ENCODE measurements around the gene TLR8.

DNA sequence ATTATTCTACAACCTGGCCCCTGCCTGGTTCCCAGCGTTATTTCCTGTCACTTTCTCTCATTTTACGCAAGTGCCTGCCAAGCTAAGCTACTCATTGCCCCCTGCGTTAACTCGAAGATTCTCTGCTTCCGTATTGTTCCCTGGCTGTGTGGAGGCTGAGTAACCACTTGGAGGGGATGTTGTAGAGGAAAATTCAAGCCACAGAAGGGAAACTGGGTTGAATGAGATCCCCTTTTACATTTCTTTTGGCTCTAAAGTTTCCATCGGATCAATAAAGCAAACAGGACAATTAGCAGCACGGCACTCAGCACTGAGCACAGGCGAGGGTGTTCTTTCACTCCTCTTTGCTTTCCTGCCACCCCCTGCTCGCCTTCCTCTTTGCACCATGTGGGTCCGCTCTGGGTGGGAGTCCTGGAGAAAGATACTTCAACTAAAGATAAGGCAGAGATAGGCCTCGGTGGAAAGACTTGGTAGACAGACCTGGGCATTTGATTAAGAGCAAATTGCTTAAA, 64.3 kb downstream of the TLR8 start:
- TF ChIP-seq POLR2A (IDR thresholded peaks at IDR 0.05; ENCODE audit: low read depth, low read length) (no peak), POLR2AphosphoS5 (IDR thresholded peaks at IDR 0.05; ENCODE audit: low read depth, low read length) (no peak), TAF1 (IDR thresholded peaks at IDR 0.05; ENCODE audit: low read depth, low read length) (peak; percentile 37; the same call in 1 of the 2 replicates)
